ENCODE results near the gene EXOC4.

- TF ChIP-seq CTCF (IDR thresholded peaks at IDR 0.05), result no peak
- TF ChIP-seq POLR2AphosphoS5 (IDR thresholded peaks at IDR 0.05; ENCODE audit: low read depth, low read length), result no peak
- no peak for TF ChIP-seq REST (IDR thresholded peaks at IDR 0.05; ENCODE audit: insufficient read depth in 1 of 2, low read depth in 2 of 2, low read length in 1 of 2)
Observed at GRCh38 chr7:133203490-133203889, 49.4 kb upstream of the EXOC4 start.

Measured in Panc1 (cell line).